A549 (cell line): ENCODE results near the gene CFAP43.

Experiments used
- CBX2 ChIP-seq: fragments of 200-600 bp; sonication (generic); IDR thresholded peaks from 2 replicates; pipeline ENCODE4 v1.6.1; 2016; ENCODE audit warnings: low read depth, mild to moderate bottlenecking, borderline replicate concordance
- CBX8 ChIP-seq: fragments of 200-600 bp; sonication (generic); IDR thresholded peaks from 2 replicates; pipeline ENCODE4 v1.6.1; 2016
- CHD2 ChIP-seq: fragments of 150-350 bp; IDR thresholded peaks from 2 replicates; pipeline ENCODE4 v1.6.1; 2014; ENCODE audit warnings: low read length; ENCODE audit not compliant: partially characterized antibody
- EP300 ChIP-seq, 2 experiments: fragments of >200 bp; sonication (Bioruptor Twin); formaldehyde crosslinking; IDR thresholded peaks; 2 replicates in 1 of 2; 3 replicates in 1 of 2; pipeline ENCODE4 v1.6.1; 2016 to 2017
- ESRRA ChIP-seq: fragments of 150-350 bp; IDR thresholded peaks from 2 replicates; pipeline ENCODE4 v1.6.1; 2014; ENCODE audit warnings: mild to moderate bottlenecking, low read length, borderline replicate concordance
- FOSB ChIP-seq: fragments of 250-450 bp; sonication (Bioruptor Pico); IDR thresholded peaks from 2 replicates; pipeline ENCODE4 v1.5.0; 2020; ENCODE audit warnings: mild to moderate bottlenecking, moderate library complexity
- MYC ChIP-seq: IDR thresholded peaks from 2 replicates; pipeline ENCODE4 v1.6.1; 2012; ENCODE audit warnings: mild to moderate bottlenecking, inconsistent platforms, low read length, improper control_type of control experiment, borderline replicate concordance
- POLR2A ChIP-seq: IDR thresholded peaks from 2 replicates; pipeline ENCODE4 v1.6.1; 2012; ENCODE audit warnings: mild to moderate bottlenecking, low read length
- RAD21 ChIP-seq, 2 experiments: fragments of >200 bp in 1 of 2; sonication (Bioruptor Twin) in 1 of 2; formaldehyde crosslinking in 1 of 2; IDR thresholded peaks in 1 of 2; conservative IDR thresholded peaks in 1 of 2; 2 replicates in 1 of 2; 3 replicates in 1 of 2; pipeline ENCODE4 v1.6.1; 2012 to 2018; ENCODE audit warnings: inconsistent platforms in 1 of 2
- SMC3 ChIP-seq: fragments of >200 bp; sonication (Bioruptor Twin); formaldehyde crosslinking; IDR thresholded peaks from 3 replicates; pipeline ENCODE4 v1.6.1; 2018; ENCODE audit warnings: inconsistent platforms
- TP53 ChIP-seq: fragments of 250-450 bp; sonication (Bioruptor Pico); IDR thresholded peaks from 2 replicates; pipeline ENCODE4 v1.5.0; 2021; ENCODE audit warnings: mild to moderate bottlenecking, moderate library complexity
- TF ChIP-seq, protein P1 (sequence below): fragments of 450-650 bp; IDR thresholded peaks from 2 replicates; pipeline ENCODE4 v1.6.1; 2014; ENCODE audit warnings: antibody characterized with exemption
- TF ChIP-seq, protein P2 (sequence below): fragments of >200 bp; sonication (Bioruptor Twin); formaldehyde crosslinking; IDR thresholded peaks from 3 replicates; pipeline ENCODE4 v1.5.1; 2016
- TF ChIP-seq, protein P3 (sequence below): fragments of 200-600 bp; sonication (generic); IDR thresholded peaks from 2 replicates; pipeline ENCODE4 v1.6.1; 2016; ENCODE audit warnings: antibody characterized with exemption, mild to moderate bottlenecking, moderate library complexity

DNA sequence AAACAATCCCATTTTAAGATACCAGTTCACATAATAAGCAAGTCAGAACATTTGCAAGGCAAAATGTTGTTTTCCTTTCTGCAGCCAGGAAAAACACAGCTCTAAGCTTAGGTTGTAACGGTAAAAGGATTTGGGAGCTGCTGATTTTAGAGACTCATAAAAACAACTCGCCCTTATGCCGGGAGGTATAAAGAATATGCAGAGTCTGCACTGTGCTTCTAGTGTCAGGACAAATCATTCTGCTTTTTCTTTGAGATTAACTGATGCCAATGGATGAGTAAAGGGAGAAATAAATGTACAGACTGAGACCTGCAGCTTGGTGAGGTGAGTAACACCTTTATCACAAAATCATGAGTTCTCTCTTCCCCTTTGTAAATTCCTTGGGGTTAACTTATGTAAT, 112.2 kb downstream of the CFAP43 start:
- TF ChIP-seq ESRRA (no peak), MYC (no peak), RAD21 (conservative IDR thresholded peaks at IDR 0.05 in 1 of 2, IDR thresholded peaks at IDR 0.05 in 1 of 2) (no peak), POLR2A (no peak), SMC3 (no peak), CHD2 (no peak), CBX8 (no peak), CBX2 (no peak), FOSB (no peak), TP53 (no peak), EP300 (IDR thresholded peaks at IDR 0.05) (no peak)
- TF ChIP-seq, protein P1, sequence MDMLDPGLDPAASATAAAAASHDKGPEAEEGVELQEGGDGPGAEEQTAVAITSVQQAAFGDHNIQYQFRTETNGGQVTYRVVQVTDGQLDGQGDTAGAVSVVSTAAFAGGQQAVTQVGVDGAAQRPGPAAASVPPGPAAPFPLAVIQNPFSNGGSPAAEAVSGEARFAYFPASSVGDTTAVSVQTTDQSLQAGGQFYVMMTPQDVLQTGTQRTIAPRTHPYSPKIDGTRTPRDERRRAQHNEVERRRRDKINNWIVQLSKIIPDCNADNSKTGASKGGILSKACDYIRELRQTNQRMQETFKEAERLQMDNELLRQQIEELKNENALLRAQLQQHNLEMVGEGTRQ: no peak
- TF ChIP-seq, protein P2, sequence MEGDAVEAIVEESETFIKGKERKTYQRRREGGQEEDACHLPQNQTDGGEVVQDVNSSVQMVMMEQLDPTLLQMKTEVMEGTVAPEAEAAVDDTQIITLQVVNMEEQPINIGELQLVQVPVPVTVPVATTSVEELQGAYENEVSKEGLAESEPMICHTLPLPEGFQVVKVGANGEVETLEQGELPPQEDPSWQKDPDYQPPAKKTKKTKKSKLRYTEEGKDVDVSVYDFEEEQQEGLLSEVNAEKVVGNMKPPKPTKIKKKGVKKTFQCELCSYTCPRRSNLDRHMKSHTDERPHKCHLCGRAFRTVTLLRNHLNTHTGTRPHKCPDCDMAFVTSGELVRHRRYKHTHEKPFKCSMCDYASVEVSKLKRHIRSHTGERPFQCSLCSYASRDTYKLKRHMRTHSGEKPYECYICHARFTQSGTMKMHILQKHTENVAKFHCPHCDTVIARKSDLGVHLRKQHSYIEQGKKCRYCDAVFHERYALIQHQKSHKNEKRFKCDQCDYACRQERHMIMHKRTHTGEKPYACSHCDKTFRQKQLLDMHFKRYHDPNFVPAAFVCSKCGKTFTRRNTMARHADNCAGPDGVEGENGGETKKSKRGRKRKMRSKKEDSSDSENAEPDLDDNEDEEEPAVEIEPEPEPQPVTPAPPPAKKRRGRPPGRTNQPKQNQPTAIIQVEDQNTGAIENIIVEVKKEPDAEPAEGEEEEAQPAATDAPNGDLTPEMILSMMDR: no peak
- TF ChIP-seq, protein P3, sequence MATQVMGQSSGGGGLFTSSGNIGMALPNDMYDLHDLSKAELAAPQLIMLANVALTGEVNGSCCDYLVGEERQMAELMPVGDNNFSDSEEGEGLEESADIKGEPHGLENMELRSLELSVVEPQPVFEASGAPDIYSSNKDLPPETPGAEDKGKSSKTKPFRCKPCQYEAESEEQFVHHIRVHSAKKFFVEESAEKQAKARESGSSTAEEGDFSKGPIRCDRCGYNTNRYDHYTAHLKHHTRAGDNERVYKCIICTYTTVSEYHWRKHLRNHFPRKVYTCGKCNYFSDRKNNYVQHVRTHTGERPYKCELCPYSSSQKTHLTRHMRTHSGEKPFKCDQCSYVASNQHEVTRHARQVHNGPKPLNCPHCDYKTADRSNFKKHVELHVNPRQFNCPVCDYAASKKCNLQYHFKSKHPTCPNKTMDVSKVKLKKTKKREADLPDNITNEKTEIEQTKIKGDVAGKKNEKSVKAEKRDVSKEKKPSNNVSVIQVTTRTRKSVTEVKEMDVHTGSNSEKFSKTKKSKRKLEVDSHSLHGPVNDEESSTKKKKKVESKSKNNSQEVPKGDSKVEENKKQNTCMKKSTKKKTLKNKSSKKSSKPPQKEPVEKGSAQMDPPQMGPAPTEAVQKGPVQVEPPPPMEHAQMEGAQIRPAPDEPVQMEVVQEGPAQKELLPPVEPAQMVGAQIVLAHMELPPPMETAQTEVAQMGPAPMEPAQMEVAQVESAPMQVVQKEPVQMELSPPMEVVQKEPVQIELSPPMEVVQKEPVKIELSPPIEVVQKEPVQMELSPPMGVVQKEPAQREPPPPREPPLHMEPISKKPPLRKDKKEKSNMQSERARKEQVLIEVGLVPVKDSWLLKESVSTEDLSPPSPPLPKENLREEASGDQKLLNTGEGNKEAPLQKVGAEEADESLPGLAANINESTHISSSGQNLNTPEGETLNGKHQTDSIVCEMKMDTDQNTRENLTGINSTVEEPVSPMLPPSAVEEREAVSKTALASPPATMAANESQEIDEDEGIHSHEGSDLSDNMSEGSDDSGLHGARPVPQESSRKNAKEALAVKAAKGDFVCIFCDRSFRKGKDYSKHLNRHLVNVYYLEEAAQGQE: no peak
